Fibroblast of mammary gland (primary cell): ENCODE measurements around the gene ZNF710.
"Not testable (repeated sequence)": the region's sequence is repeated elsewhere in the genome, so short reads cannot be mapped to it uniquely, and the experiment has no call there.

Source experiments
- DNase-seq: peaks from one replicate; pipeline ENCODE4 v3.0.0-alpha.2; 2010; ENCODE audit warnings: low read depth
- H3K4me3 ChIP-seq: 2 replicates; pipeline ENCODE4 v1.5.1; 2011; ENCODE audit warnings: low read depth, mild to moderate bottlenecking, low read length, moderate library complexity; ENCODE audit not compliant: control insufficient read depth
- TF ChIP-seq, protein P1 (sequence below): conservative IDR thresholded peaks from 2 replicates; pipeline ENCODE4 v1.5.1; 2011; ENCODE audit warnings: low read depth, low read length, inconsistent platforms; ENCODE audit not compliant: control insufficient read depth, insufficient read depth

ZNF710 gene, protein sequence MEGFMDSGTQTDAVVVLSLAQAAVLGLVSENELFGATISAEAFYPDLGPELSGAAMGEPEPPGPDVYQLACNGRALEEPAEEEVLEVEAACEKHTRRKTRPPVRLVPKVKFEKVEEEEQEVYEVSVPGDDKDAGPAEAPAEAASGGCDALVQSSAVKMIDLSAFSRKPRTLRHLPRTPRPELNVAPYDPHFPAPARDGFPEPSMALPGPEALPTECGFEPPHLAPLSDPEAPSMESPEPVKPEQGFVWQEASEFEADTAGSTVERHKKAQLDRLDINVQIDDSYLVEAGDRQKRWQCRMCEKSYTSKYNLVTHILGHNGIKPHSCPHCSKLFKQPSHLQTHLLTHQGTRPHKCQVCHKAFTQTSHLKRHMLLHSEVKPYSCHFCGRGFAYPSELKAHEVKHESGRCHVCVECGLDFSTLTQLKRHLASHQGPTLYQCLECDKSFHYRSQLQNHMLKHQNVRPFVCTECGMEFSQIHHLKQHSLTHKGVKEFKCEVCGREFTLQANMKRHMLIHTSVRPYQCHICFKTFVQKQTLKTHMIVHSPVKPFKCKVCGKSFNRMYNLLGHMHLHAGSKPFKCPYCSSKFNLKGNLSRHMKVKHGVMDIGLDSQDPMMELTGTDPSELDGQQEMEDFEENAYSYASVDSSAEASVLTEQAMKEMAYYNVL

DNA sequence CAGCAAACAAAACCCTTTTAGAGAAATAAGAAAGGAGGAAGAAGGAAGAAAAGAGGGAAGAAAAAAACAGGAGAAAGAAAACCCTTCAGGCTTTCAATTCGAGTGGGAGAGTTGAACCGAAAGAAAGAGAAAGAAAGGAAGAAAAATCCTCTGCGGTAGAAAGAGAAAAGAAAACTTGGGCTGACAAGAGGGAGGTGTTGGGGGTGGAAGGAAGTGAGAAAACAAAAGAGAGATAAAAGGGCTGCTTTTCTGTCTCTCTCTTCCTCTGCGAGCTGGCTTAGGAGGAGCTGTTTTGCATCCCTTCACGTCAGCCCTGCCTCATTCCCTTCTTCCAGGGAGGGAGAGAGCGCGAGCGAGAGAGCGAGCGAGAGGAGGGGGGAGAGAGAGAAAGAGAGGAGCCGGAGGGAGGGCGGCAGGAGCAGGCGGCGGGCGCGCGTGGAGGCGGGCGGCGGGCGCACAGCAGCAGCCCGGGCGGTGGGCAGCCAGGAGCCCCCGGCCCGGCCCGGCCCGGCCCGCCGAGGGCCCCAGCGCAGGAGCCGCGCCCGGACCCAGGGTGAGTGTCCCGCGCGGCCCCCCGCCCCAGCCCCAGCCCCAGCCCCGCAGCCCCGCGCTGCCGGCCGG is at the start of gene ZNF710:
TSS of gene ZNF710 (plus strand) at position 263 of the 621 bp plus-strand sequence. CDS start 65,814 bp downstream, outside the sequence.
- TF ChIP-seq, protein P1, sequence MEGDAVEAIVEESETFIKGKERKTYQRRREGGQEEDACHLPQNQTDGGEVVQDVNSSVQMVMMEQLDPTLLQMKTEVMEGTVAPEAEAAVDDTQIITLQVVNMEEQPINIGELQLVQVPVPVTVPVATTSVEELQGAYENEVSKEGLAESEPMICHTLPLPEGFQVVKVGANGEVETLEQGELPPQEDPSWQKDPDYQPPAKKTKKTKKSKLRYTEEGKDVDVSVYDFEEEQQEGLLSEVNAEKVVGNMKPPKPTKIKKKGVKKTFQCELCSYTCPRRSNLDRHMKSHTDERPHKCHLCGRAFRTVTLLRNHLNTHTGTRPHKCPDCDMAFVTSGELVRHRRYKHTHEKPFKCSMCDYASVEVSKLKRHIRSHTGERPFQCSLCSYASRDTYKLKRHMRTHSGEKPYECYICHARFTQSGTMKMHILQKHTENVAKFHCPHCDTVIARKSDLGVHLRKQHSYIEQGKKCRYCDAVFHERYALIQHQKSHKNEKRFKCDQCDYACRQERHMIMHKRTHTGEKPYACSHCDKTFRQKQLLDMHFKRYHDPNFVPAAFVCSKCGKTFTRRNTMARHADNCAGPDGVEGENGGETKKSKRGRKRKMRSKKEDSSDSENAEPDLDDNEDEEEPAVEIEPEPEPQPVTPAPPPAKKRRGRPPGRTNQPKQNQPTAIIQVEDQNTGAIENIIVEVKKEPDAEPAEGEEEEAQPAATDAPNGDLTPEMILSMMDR: no peak
- peak within 1 kb of the TSS; percentile 71 for H3K4me3 ChIP-seq
- peak; percentile 65 for DNase-seq

GRCh38 chr15:89954541-89954940 is 46.6 kb upstream of the ZNF710 start:
- no peak for DNase-seq
- TF ChIP-seq, protein P1: no peak
- H3K4me3 ChIP-seq: no peak overlapping the region

DNA sequence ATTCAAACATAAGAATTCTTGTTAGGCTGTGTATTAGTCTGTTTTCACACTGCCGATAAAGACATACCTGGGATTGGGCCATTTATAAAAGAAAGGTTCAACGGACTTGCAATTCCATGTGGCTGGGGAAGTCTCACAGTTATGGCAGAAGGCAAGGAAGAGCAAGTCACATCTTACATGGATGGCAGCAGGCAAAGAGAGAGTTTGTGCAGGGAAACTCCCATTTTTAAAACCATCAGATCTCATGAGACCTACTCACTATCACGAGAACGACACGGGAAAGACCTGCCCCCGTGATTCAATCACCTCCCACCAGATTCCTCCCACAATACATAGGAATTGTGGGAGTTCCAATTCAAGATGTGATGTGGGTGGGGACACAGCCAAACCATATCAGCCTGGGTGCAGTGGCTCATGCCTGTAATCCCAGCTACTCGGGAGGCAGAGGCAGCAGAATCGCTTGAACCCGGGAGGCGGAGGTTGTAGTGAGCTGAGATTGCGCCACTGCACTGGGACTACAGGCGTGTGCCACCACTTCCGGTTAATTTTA is 45.6 kb upstream of the ZNF710 start:
- not testable (repeated sequence) for H3K4me3 ChIP-seq, DNase-seq

- TF ChIP-seq, protein P1: no peak
- DNase-seq: no peak
- H3K4me3 ChIP-seq: no peak overlapping the region
These were observed 42.9 kb upstream of the ZNF710 start for GRCh38 chr15:89958107-89958805.

GRCh38 chr15:89963301-89964231 is 37.6 kb upstream of the ZNF710 start:
- no peak for DNase-seq
- TF ChIP-seq, protein P1: no peak
- no peak overlapping the region for H3K4me3 ChIP-seq

GRCh38 chr15:89964232-89964954 is 36.7 kb upstream of the ZNF710 start:
- TF ChIP-seq, protein P1: no peak
- H3K4me3 ChIP-seq: no peak overlapping the region
- DNase-seq: no peak
